Astrocyte of the cerebellum (primary cell): ENCODE data around the gene PGAM5.

ENCODE experiments used
- DNase-seq: peaks from one replicate; pipeline ENCODE4 v3.0.0-alpha.2; 2011; ENCODE audit warnings: low read depth
- H3K4me3 ChIP-seq: 2 replicates; pipeline ENCODE4 v1.5.1; 2011; ENCODE audit warnings: mild to moderate bottlenecking, low read depth, low read length, moderate library complexity
- CTCF ChIP-seq: IDR thresholded peaks from 2 replicates; pipeline ENCODE4 v1.5.1; 2012; ENCODE audit warnings: low read length, low read depth, moderate library complexity, mild to moderate bottlenecking; ENCODE audit errors: missing control alignments
- in situ Hi-C: cut with HindIII; loops from 2 replicates; pipeline ENCODE4 v1.10.0; 2017; ENCODE audit warnings: low sequenced_read_pairs

The PGAM5 gene

GRCh38 chr12:132713123-132713522 is 2.5 kb downstream of the PGAM5 start:
- no peak for TF ChIP-seq CTCF
- DNase-seq: no peak
- in situ Hi-C loops: no loop called here
- no peak overlapping the region for H3K4me3 ChIP-seq

- H3K4me3 ChIP-seq: no peak overlapping the region
- in situ Hi-C loops: no loop called here
- no peak for TF ChIP-seq CTCF
- DNase-seq: no peak
These were observed 5.2 kb downstream of the PGAM5 start for GRCh38 chr12:132715874-132716273.

GRCh38 chr12:132716356-132716755 is 5.7 kb downstream of the PGAM5 start:
- TF ChIP-seq CTCF: no peak
- H3K4me3 ChIP-seq: no peak overlapping the region

GRCh38 chr12:132717011-132717410 is 6.4 kb downstream of the PGAM5 start:
- TF ChIP-seq CTCF: no peak
- in situ Hi-C loops: no loop called here
- DNase-seq: no peak
- no peak overlapping the region for H3K4me3 ChIP-seq

More at GRCh38 chr12:132716356-132716755, 5.7 kb downstream of the PGAM5 start:
- DNase-seq: no peak
- in situ Hi-C loops: no loop called here

- in situ Hi-C loops: no loop called here
- no peak for DNase-seq
- no peak overlapping the region for H3K4me3 ChIP-seq
- no peak for TF ChIP-seq CTCF
These were observed 7.1 kb downstream of the PGAM5 start for GRCh38 chr12:132717531-132718387.

- in situ Hi-C loops: no loop called here
- no peak for TF ChIP-seq CTCF
- DNase-seq: no peak
- no peak overlapping the region for H3K4me3 ChIP-seq
These were observed 8.0 kb downstream of the PGAM5 start for GRCh38 chr12:132718644-132719043.
